K562 (cell line): Measurements from ENCODE around the gene CD38.
"Not testable (repeated sequence)": the region's sequence is repeated elsewhere in the genome, so short reads cannot be mapped to it uniquely, and the experiment has no call there.

ENCODE experiments used
- FOXM1 ChIP-seq, 2 experiments: fragments of 450-650 bp in 1 of 2; sonication (generic) in 1 of 2; formaldehyde crosslinking in 1 of 2; IDR thresholded peaks; 2 replicates each; pipeline versions ENCODE4 v1.6.1 to v1.9.0; 2017 to 2022; ENCODE audit warnings: low read depth in 2 of 2, mild to moderate bottlenecking in 2 of 2, missing genetic modification reagents in 1 of 2, moderate library complexity in 1 of 2
- HMG20A ChIP-seq: fragments of 450-650 bp; formaldehyde crosslinking; conservative IDR thresholded peaks from 2 replicates; pipeline ENCODE4 v1.4.0; 2020; ENCODE audit warnings: mild to moderate bottlenecking, mixed read lengths
- KDM5B ChIP-seq: fragments of 200-600 bp; sonication (generic); IDR thresholded peaks from 2 replicates; pipeline ENCODE4 v1.6.1; 2012; ENCODE audit warnings: low read depth, mild to moderate bottlenecking, moderate library complexity, low read length, control low read depth, inconsistent platforms; ENCODE audit not compliant: insufficient replicate concordance
- TAF1 ChIP-seq: IDR thresholded peaks from 2 replicates; pipeline ENCODE4 v1.6.1; 2011; ENCODE audit warnings: mild to moderate bottlenecking, low read length, moderate library complexity; ENCODE audit not compliant: insufficient read depth, control insufficient read depth, severe bottlenecking; ENCODE audit errors: extremely low read depth
- TARDBP ChIP-seq: fragments of 450-650 bp; IDR thresholded peaks from 2 replicates; pipeline ENCODE4 v1.6.1; 2016
- TCF7L2 ChIP-seq: fragments of 150-350 bp; IDR thresholded peaks from 2 replicates; pipeline ENCODE4 v1.6.1; 2016; ENCODE audit warnings: low read depth, mild to moderate bottlenecking, low read length, moderate library complexity
- TF ChIP-seq, protein P1 (sequence below), 3 experiments: IDR thresholded peaks in 2 of 3; conservative IDR thresholded peaks in 1 of 3; 2 replicates each; pipeline ENCODE4 v1.5.1; 2011 to 2012; ENCODE audit warnings: low read length in 3 of 3, mild to moderate bottlenecking in 3 of 3, control low read depth in 2 of 3, improper control_type of control experiment in 1 of 3, inconsistent platforms in 1 of 3, low read depth in 1 of 3, mixed read lengths in 1 of 3, moderate library complexity in 1 of 3; ENCODE audit not compliant: insufficient read depth in 2 of 3
- TF ChIP-seq, protein P2 (sequence below), 2 experiments: fragments of 450-650 bp; formaldehyde crosslinking in 1 of 2; IDR thresholded peaks; 2 replicates each; pipeline versions ENCODE4 v1.4.0 to v1.6.1; 2014 to 2020; ENCODE audit warnings: mild to moderate bottlenecking in 2 of 2, borderline replicate concordance in 1 of 2, low read depth in 1 of 2

DNA sequence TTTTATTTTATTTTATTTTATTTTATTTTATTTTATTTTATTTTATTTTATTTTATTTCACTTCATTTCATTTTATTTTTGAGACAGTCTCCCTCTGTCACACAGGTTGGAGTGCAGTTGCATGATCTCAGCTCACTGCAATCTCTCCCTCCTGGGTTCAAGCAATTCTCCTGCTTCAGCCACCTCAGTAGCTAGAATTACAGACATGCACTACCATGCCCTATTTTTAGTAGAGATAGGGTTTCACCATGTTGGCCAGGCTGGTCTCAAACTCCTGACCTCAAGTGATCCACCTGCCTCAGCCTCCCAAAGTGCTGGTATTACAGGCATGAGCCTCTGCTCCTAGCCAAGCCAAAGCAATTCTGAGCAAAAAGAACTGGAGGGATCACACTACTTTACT, 24.4 kb downstream of the CD38 start:
- TF ChIP-seq TARDBP; TCF7L2; FOXM1 (IDR thresholded peaks at IDR 0.05; ENCODE audit: low read depth); FOXM1 (CRISPR knock-in tag; IDR thresholded peaks at IDR 0.05; ENCODE audit: low read depth); KDM5B; HMG20A (CRISPR knock-in tag); TAF1: not testable (repeated sequence)
- TF ChIP-seq, protein P1, sequence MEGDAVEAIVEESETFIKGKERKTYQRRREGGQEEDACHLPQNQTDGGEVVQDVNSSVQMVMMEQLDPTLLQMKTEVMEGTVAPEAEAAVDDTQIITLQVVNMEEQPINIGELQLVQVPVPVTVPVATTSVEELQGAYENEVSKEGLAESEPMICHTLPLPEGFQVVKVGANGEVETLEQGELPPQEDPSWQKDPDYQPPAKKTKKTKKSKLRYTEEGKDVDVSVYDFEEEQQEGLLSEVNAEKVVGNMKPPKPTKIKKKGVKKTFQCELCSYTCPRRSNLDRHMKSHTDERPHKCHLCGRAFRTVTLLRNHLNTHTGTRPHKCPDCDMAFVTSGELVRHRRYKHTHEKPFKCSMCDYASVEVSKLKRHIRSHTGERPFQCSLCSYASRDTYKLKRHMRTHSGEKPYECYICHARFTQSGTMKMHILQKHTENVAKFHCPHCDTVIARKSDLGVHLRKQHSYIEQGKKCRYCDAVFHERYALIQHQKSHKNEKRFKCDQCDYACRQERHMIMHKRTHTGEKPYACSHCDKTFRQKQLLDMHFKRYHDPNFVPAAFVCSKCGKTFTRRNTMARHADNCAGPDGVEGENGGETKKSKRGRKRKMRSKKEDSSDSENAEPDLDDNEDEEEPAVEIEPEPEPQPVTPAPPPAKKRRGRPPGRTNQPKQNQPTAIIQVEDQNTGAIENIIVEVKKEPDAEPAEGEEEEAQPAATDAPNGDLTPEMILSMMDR (IDR thresholded peaks at IDR 0.05 in 2 of 3, conservative IDR thresholded peaks at IDR 0.05 in 1 of 3; ENCODE audit: insufficient read depth in 2 of 3, low read depth in 1 of 3, low read length in 3 of 3): not testable (repeated sequence)
- TF ChIP-seq, protein P2, sequence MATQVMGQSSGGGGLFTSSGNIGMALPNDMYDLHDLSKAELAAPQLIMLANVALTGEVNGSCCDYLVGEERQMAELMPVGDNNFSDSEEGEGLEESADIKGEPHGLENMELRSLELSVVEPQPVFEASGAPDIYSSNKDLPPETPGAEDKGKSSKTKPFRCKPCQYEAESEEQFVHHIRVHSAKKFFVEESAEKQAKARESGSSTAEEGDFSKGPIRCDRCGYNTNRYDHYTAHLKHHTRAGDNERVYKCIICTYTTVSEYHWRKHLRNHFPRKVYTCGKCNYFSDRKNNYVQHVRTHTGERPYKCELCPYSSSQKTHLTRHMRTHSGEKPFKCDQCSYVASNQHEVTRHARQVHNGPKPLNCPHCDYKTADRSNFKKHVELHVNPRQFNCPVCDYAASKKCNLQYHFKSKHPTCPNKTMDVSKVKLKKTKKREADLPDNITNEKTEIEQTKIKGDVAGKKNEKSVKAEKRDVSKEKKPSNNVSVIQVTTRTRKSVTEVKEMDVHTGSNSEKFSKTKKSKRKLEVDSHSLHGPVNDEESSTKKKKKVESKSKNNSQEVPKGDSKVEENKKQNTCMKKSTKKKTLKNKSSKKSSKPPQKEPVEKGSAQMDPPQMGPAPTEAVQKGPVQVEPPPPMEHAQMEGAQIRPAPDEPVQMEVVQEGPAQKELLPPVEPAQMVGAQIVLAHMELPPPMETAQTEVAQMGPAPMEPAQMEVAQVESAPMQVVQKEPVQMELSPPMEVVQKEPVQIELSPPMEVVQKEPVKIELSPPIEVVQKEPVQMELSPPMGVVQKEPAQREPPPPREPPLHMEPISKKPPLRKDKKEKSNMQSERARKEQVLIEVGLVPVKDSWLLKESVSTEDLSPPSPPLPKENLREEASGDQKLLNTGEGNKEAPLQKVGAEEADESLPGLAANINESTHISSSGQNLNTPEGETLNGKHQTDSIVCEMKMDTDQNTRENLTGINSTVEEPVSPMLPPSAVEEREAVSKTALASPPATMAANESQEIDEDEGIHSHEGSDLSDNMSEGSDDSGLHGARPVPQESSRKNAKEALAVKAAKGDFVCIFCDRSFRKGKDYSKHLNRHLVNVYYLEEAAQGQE (IDR thresholded peaks at IDR 0.05; ENCODE audit: borderline replicate concordance): not testable (repeated sequence)
- TF ChIP-seq, protein P2 (CRISPR knock-in tag; IDR thresholded peaks at IDR 0.05; ENCODE audit: low read depth): not testable (repeated sequence)
